HG02840 (cell line): ENCODE results near the gene MRPL2.
"Not testable (repeated sequence)": the region's sequence is repeated elsewhere in the genome, so short reads cannot be mapped to it uniquely, and the experiment has no call there.

Source experiments
- ATAC-seq: cut with Tn5 transposase; IDR thresholded peaks from one replicate; pipeline ENCODE4 v1.9.1; 2021; ENCODE audit warnings: mild to moderate bottlenecking, moderate library complexity, moderate number of reproducible peaks; ENCODE audit not compliant: unreplicated experiment, low FRiP score

Gene MRPL2

DNA sequence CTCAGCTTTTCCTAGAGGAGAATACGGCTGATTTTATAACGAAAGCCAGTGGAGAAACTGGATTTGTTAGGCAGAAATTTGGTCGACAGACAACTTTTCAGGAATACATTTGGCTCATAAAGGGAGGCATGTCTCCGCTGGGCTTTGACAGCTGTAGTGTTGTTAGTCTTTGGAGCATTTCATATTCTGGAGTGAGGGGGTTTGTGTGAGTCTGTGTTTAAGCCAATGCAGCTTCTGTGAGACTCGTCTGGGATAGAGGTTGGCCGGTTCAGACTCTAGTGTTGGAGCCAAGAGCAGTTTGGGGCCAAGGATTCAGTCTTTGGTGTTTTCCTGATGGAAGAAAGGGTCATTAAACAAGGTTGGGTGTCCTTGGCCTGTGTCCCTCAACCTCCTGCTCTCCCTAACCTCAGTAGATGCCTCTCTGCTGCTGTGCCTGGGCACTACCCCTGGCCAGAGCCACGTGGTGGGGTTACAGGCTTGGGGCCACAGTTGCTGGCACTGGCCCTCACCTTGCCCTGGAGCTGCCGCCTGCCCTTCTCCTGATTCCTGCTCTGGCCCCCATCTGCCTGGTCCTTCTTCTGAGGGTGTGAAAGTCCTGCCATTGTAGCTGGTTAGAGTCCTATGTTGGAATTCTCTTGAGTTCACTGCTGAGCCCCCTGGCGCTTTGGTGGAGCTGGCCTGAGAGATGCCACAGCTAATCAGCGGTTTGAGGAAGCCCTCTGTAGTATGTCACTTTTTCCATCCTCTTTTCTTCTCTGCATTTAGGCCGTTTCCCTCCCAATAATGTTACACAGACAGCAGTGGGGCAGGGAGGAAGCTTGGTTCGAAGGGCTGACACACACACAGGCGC, 23.8 kb upstream of the MRPL2 start:
- ATAC-seq, result no peak

- ATAC-seq, result not testable (repeated sequence)
Observed at GRCh38 chr6:43081922-43082321, 22.7 kb upstream of the MRPL2 start.

DNA sequence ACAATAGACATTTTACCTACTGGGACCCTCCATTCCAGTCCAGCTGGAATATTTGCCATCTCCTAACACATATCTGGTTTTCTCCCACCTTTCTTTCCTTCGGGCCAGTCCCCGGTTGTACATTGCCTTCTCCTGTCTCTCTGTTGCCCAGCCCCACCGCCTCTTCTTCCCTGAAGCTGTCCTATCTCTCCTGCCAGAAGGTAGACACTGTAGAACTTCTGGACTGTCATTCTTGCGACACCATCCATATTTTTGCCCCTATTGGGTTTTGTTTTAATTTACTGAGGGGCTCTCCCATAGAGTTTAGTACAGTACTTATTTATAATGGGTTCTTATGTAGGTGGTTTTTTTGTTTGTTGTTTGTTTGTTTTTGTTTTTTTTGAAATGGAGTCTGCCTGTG, 21.8 kb upstream of the MRPL2 start:
- no peak for ATAC-seq

- no peak for ATAC-seq
Observed at GRCh38 chr6:43078691-43079090, 19.5 kb upstream of the MRPL2 start.

GRCh38 chr6:43077981-43078511, 18.8 kb upstream of the MRPL2 start:
- ATAC-seq, result no peak

DNA sequence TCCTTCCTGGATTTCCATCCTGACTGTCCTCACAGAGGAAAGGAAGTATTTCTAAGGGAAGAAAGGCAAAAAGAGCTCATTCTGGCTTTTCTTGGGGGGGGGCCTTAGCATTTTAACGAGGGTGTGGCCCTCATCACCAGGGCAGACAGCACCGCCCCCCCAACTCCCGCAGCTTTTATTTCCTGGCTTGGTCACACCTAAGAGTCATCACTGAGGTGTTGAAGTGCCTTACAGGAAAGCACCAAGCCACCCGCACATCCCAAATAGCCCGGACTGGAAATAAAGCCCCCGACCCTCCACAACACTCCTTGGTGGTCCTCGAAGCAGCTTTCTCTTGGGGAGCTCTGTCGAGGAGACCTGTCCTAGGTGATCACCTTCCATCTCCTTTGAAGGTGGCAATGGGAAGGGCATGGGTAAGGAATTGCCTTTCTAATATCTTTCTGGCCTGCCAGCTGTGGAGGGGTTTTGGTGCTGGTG, 18.1 kb upstream of the MRPL2 start:
- ATAC-seq, result no peak

GRCh38 chr6:43076464-43077332, 17.5 kb upstream of the MRPL2 start:
- no peak for ATAC-seq

DNA sequence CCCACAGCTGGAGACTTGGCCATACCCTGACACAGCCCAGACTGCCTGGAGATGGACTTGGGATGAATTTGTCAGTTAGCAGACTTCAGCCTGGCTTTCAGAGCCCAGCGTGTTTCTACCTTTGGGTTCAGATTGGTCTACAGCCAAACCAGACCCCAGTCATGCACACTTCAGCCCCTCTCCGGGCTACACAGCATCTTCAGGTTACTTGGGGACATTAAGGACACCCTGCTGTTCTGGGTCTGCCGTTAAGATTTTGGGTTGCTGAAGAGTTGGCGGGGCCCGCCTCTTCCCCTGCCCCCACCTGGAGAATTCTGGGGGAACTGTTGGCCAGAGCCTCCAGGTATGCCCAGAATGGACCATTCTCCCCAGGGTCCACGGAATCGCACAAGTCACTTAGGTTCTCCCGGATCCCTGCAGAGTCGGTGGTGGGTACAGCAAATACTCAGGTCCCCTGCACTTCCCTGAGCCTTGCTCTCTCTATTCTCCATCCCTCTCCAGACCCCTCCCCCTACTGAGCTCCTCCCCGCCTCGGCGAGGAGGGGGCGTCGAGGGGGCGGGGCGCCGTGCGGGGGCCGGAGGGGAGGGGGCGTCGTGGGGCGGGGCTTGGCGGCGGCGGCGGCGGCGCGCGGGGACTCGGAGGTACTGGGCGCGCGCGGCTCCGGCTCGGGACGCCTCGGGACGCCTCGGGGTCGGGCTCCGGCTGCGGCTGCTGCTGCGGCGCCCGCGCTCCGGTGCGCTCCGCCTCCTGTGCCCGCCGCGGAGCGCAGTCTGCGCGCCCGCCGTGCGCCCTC, 16.6 kb upstream of the MRPL2 start, which contains the start of gene PTK7:
TSS of gene PTK7 (plus strand) at position 645 of the 794 bp plus-strand sequence. CDS start 175 bp downstream, outside the sequence.
- no peak for ATAC-seq

DNA sequence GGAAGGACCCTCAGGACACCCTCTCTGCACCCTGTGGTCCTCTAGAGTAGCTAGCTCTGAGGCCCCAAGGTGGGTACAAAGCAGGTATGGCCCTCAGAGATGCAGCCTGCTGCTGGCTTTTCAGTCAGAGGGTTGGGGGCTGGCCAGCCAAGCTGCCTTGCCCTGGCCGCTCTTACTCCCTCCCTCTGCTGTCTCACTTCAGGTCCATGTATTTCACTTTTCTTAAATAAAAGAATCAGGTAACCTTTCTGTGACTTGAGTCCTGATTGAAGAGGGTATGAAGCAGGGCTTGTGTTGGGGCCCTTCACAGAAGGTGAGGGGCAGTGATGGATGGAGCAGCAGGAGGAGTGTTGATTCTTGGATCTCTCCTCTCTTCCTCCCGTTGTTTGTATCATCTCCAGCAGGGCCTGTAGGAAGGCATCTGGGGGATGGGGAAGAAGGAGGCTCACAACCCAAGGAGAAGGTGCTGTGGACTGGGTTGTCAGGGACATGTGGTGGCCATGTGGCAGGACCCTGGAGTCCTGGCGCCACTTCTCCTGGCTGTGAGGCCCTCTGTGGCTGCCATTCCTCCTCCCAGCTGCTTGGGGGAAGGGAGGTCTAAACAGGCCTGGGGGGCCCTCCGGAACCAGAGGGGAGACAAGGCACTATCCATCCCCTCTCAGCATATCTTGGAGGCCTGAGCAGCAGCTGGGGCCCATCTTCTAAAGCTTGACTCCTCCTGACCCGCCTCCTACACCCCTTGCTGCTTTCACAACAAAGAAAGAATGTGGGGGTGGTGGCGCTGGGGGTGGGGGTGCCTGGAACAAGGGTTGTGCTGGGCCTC, 15.8 kb upstream of the MRPL2 start:
- ATAC-seq, result no peak

DNA sequence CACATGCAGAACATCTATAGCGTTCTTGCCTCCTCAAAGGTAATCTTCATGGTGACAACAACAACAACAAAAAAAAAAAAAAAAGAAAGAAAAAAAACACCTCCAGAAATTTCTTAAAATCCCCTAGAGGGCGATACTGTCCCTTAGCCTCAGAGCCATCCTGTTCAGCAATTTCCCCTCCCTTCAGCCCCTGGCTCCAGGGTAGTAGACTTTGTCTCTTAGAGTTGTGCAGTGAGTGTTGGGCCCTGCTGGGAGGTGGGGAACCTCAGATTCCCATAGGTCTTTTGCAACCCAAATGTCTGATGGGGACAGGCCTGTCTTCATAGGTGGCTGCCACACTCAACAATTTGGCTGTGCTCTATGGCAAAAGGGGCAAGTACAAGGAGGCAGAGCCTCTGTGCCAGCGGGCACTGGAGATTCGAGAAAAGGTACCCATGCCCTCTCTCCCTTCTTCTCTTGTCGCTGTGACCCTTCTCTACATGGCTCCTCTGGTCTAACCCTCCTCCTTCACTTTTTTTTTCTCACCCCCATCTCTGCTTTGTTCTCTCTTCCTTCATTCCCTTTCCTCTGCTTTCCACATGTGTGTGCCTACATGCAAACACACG, 10.9 kb upstream of the MRPL2 start:
- no peak for ATAC-seq

GRCh38 chr6:43062818-43063217, 3.6 kb upstream of the MRPL2 start:
- no peak for ATAC-seq

DNA sequence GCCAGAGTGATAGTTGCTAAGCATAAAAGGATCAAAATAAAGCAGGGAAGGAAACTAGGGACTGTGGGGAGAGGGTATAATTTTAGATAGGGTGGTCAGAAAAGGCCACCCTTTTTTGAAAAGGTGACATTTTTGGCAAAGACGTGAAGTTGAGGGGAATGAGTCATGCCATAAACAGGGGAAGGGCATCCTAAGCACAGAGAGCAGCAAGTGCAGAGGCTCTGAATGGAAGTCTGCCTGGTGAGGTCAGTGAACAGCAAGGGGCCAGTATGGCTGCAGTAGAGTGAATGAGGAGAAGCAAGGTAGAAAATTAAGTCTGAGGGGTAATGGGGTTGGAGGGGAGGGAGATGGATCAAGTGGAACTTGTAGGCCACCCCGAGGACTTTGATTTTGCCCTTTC, 2.6 kb upstream of the MRPL2 start:
- no peak for ATAC-seq

DNA sequence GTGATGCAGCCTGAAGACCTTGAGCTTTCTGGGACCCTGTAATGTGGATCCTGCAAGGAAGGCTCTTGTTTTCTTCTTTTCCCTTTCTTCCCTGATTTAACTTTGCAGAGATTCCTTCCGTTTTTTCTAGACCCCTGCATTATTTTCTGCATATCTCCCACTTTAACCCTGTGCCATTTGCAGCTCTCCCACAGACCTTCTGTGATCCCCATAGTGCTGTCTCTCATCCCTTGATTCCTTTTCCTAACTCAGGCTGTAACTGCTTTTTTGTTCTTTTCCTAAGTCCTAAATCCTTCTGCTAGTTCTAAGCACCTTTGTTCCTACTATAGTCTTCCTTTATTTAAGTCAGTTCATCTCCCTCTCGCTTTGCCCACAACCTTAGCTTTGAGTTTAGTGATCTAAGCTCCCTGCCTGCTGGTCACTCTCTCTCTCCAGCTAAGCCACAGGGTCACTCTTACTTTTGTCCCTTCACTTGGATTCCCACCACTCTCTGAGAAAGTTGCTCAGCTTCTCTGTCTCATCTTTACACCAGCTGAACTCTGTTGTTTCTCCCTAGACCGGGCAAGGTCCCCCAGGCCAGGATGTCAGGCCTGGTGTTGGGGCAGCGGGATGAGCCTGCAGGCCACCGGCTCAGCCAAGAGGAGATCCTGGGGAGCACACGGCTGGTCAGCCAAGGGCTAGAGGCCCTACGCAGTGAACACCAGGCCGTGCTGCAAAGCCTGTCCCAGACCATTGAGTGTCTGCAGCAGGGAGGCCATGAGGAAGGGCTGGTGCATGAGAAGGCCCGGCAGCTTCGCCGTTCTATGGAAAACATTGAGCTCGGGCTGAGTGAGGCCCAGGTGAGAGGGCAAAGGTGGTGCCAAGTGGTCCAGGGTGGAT, 1.8 kb upstream of the MRPL2 start:
- no peak for ATAC-seq

DNA sequence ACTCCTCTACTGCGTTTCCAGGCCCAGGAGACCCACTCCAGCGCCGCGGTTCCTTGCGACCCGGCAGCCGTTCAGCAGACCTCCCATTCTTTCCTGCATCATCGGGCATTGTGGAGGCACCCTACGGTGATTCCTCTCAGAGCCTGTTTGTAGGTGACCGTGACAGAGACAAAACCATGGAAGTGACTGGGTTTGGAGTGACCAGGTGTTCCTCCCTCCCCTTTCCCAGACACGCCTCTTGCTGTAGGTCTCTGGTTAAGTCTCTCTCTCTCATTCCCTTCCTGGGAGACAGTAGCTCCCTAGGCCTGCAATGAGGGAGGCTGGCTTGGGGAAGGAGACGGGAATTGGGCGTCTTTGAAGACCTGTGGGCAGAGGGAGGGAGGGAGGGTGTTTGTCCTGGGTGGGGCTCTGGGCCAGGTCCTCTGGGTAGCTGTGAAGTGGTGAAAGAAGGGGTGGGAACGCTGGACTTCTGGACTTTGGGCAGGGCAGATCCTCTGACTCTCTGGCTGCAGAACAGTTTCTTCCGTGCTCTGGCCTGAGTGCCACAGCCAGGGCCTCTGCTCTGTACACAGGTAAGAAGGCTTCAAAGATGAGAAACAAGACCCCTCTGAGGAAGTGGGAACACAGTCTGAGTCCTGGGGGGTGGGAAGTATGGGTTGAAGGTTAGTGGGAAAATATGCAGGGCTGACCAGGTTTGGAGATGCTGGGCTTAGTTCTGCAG, 960 bp upstream of the MRPL2 start:
- no peak for ATAC-seq

DNA sequence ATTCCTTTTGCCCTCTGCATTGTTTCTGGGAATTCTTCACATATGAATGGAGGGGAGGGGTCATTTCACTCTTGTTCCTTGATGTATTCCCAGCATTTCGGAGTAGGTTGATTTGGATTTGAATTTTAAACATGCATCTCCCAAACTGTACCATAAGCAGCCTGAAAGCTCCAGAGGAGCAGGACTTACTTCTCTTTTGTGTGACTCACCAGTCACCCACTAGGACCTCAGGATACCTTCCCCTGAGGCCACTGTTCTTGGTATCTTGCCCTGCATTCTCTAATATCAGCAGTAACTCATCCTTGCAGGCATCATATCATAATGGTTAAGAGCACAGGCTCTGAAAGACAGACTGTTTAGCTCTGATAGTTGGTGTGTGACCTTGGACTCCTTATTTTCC, 703 bp downstream of the MRPL2 start:
- ATAC-seq, result no peak

DNA sequence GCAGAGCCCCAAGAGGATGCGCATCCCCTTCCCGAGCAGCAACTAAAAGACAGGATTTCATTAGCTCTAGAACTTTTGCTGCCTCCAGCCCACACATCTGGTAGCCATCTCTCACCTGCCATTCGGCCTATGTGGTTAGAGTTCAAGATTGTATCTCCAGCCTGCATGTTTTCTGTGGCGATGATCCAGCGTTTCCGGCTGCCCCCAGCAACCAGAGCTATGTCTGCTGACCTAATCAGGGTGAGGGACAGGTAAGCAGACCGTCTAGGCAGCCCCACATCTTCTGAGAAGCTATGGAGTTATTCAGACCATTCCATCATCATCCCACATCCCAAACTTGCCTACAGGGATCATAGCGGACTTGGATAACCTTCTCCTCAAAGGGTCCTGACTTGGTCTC, 3.3 kb downstream of the MRPL2 start:
- no peak for ATAC-seq

DNA sequence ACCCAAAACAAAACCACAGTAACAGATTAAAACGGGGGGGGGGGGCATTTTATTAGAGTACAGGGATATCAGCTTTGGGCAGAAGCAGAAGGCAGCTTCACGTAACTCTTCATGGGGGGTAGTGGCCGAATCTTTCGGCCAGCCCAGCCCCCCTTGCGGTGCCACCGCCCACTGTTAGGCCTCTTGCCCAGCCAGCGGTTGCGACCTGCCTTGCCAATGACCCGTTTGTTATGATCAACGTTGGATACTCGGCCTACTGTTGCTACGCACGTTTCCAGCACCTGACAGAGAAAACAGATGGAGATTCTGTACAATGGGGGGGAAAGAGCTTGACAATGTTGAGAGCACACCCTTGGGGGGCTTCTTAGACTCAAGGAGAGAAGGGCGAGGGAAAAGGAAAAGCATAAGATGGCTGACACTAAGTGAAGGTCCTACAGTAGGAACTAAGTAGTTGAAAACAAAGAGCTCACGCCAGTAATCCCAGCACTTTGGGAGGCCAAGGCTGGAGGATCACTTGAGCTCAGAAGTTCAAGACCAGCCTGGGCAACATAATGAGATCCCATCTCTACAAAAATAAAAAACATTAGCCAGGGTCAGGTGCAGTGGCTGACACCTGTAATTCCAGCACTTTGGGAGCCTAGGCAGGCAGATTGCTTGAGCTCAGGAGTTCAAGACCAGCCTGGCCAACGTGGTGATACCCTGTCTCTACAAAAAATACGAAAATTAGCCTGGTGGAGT, 4.9 kb downstream of the MRPL2 start:
- ATAC-seq, result no peak
